ENCODE results near the gene OMP.

The OMP gene

DNA sequence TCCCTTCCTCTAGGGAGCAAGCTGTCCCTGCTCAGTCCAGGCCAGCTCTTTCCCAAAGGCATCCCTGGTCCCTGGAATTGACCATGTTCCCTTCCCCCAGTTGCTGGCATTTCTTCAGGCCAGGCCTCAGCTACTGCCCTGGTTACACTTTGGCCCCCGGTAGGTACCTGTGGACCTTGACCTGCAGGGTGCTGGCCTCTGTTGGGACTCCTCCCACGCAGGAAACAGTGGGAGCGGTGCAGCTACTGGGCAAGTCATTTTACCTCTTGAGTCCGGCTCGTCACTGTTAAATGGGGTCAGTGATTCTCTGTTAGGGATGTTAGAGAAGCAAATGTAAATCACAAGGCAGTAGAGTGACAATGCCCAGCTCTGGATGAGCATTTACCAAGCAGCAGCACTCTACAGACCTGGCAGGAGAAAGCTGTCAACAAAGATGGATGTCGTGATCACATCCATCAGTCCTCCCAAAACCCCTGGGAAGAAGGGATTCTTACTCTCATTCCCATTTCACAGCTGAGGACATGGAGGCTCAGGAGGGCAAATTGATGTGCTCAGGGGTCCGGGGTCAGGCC is 42.3 kb downstream of the OMP start:
- TF ChIP-seq FOXM1 (IDR thresholded peaks at IDR 0.05; ENCODE audit: borderline replicate concordance), result no peak
- no peak for TF ChIP-seq ELF4 (IDR thresholded peaks at IDR 0.05)
- TF ChIP-seq HDGF (IDR thresholded peaks at IDR 0.05; ENCODE audit: borderline replicate concordance), result no peak
- TF ChIP-seq, protein P1, sequence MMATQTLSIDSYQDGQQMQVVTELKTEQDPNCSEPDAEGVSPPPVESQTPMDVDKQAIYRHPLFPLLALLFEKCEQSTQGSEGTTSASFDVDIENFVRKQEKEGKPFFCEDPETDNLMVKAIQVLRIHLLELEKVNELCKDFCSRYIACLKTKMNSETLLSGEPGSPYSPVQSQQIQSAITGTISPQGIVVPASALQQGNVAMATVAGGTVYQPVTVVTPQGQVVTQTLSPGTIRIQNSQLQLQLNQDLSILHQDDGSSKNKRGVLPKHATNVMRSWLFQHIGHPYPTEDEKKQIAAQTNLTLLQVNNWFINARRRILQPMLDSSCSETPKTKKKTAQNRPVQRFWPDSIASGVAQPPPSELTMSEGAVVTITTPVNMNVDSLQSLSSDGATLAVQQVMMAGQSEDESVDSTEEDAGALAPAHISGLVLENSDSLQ (IDR thresholded peaks at IDR 0.05), result no peak
- TF ChIP-seq FOXK2 (IDR thresholded peaks at IDR 0.05), result no peak
- no peak for TF ChIP-seq ARNT (IDR thresholded peaks at IDR 0.05)
- TF ChIP-seq NFRKB (IDR thresholded peaks at IDR 0.05), result no peak
- no peak for TF ChIP-seq SUZ12 (IDR thresholded peaks at IDR 0.05)
- TF ChIP-seq BHLHE40 (IDR thresholded peaks at IDR 0.05; ENCODE audit: borderline replicate concordance), result no peak
- POLR2A ChIA-PET, result no interaction called here
- CTCF ChIA-PET, result no interaction called here
- no peak for DNase-seq (ENCODE audit: extremely low spot score)

DNA sequence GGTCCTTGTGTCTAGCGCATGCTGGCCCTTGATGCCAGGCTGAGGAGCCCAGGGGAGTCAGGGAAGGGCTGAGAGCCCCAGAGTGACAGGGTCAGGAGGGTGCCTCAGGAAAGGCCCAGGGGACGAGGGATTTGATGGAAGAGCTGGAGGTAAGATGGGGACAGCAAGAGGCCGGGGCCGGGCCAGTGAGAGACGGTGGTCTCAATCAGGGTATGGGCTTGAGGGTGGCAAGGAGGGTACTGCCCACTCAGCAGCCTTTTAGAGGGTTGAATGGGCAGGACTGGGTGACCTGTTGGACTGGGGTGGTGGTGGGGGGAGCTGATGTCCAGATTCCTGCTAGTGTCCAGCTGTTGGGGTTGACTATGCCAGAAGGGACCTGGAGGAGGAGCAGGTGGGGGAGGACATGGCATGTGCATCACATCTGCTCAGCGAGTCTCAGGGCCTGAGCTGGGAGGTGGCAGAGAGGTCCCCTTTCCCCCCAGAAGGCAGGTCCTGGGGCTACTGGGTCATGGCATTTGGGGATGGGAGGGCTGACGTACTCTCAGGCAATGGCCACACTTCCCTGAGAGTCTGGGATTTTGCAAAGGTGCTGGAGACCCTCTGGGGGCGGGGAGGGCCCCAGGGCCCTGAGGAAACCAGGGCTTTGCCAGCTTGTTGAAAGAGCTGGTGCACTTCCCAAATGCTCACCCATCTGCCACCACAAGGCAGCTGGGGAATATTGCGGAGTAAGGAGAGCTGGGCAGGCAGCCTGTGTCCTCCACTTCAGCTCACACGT is 43.8 kb downstream of the OMP start:
- no peak for DNase-seq (ENCODE audit: extremely low spot score)
- ChIA-PET CTCF (no interaction called here), POLR2A (no interaction called here)
- TF ChIP-seq FOXK2 (IDR thresholded peaks at IDR 0.05) (no peak), CTBP1 (IDR thresholded peaks at IDR 0.05; ENCODE audit: borderline replicate concordance) (no peak), SUZ12 (IDR thresholded peaks at IDR 0.05) (no peak)

DNA sequence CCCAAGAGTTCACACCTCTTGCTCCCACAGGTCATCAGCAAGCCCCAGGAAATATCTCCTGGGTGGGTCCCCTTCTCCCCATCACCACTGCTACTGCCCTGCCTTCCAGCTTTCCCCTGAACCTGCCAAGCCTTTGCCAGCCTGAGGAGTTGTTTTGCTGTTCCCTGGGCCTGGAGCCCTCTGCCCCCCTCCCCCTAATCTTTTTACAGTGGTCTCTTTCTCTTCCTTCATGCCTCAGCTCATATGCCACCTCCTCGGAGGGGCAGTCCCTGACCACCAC is 44.3 kb downstream of the OMP start:
- POLR2A ChIA-PET, result no interaction called here
- no peak for DNase-seq (ENCODE audit: extremely low spot score)
- TF ChIP-seq ARNT (IDR thresholded peaks at IDR 0.05) (no peak), BHLHE40 (IDR thresholded peaks at IDR 0.05; ENCODE audit: borderline replicate concordance) (no peak), ZNF384 (IDR thresholded peaks at IDR 0.05) (no peak), FOXM1 (IDR thresholded peaks at IDR 0.05; ENCODE audit: borderline replicate concordance) (no peak), ELF4 (IDR thresholded peaks at IDR 0.05) (no peak), SUZ12 (IDR thresholded peaks at IDR 0.05) (no peak)
- CTCF ChIA-PET, result no interaction called here

GRCh38 chr11:77147668-77148321 is 45.2 kb downstream of the OMP start:
- ChIA-PET POLR2A (no interaction called here), CTCF (interaction anchor here (1.0 kb wide), 1 partner anchor 21 kb away, joined by 3 read pairs; no protein-coding TSS in a partner anchor)
- TF ChIP-seq ARNT (IDR thresholded peaks at IDR 0.05) (no peak), CTBP1 (IDR thresholded peaks at IDR 0.05; ENCODE audit: borderline replicate concordance) (no peak), L3MBTL2 (conservative IDR thresholded peaks at IDR 0.05) (no peak), SUZ12 (IDR thresholded peaks at IDR 0.05) (no peak), FOXM1 (IDR thresholded peaks at IDR 0.05; ENCODE audit: borderline replicate concordance) (no peak), HDGF (IDR thresholded peaks at IDR 0.05; ENCODE audit: borderline replicate concordance) (no peak), NFRKB (IDR thresholded peaks at IDR 0.05) (no peak), FOXA1 (IDR thresholded peaks at IDR 0.05) (no peak), FOXK2 (IDR thresholded peaks at IDR 0.05) (no peak), SP1 (IDR thresholded peaks at IDR 0.05) (no peak), LEF1 (IDR thresholded peaks at IDR 0.05; ENCODE audit: borderline replicate concordance) (no peak), ELF4 (IDR thresholded peaks at IDR 0.05) (no peak), BHLHE40 (IDR thresholded peaks at IDR 0.05; ENCODE audit: borderline replicate concordance) (no peak), ZNF384 (IDR thresholded peaks at IDR 0.05) (no peak), TARDBP (IDR thresholded peaks at IDR 0.05) (no peak)
- TF ChIP-seq, protein P1 (IDR thresholded peaks at IDR 0.05), result no peak
- DNase-seq (ENCODE audit: extremely low spot score), result no peak

- TF ChIP-seq ARNT (IDR thresholded peaks at IDR 0.05) (no peak), L3MBTL2 (conservative IDR thresholded peaks at IDR 0.05) (no peak), ELF4 (IDR thresholded peaks at IDR 0.05) (no peak), TARDBP (IDR thresholded peaks at IDR 0.05) (no peak), FOXK2 (IDR thresholded peaks at IDR 0.05) (no peak), SUZ12 (IDR thresholded peaks at IDR 0.05) (no peak), NFRKB (IDR thresholded peaks at IDR 0.05) (no peak), SP1 (IDR thresholded peaks at IDR 0.05) (no peak), HDGF (IDR thresholded peaks at IDR 0.05; ENCODE audit: borderline replicate concordance) (no peak), FOXA1 (IDR thresholded peaks at IDR 0.05) (no peak), CTBP1 (IDR thresholded peaks at IDR 0.05; ENCODE audit: borderline replicate concordance) (no peak), ZNF384 (IDR thresholded peaks at IDR 0.05) (no peak), BHLHE40 (IDR thresholded peaks at IDR 0.05; ENCODE audit: borderline replicate concordance) (no peak), LEF1 (IDR thresholded peaks at IDR 0.05; ENCODE audit: borderline replicate concordance) (no peak), FOXM1 (IDR thresholded peaks at IDR 0.05; ENCODE audit: borderline replicate concordance) (no peak)
- TF ChIP-seq, protein P1 (IDR thresholded peaks at IDR 0.05), result no peak
- DNase-seq (ENCODE audit: extremely low spot score), result no peak
- ChIA-PET POLR2A (no interaction called here), CTCF (interaction anchor here (1.0 to 1.6 kb wide), 2 partner anchors 21 to 22 kb away, joined by 3 to 5 read pairs; partner anchors contain the start of gene MYO7A)
Observed at GRCh38 chr11:77148963-77149715, 46.5 kb downstream of the OMP start.

Measured in HEK293T (cell line).